ENCODE results near the gene SLC39A3.

The SLC39A3 gene

GRCh38 chr19:2775556-2776430 is 36.0 kb upstream of the SLC39A3 start:
- no peak for TF ChIP-seq CTCF (conservative IDR thresholded peaks at IDR 0.05; ENCODE audit: control insufficient read depth, insufficient read depth, low read depth, low read length)
- peak; percentile 86 for DNase-seq (ENCODE audit: low read depth)
- H3K4me3 ChIP-seq (ENCODE audit: control insufficient read depth, low read depth, low read length), result peak overlapping the region; percentile 3

GRCh38 chr19:2774953-2775555 is 35.2 kb upstream of the SLC39A3 start:
- TF ChIP-seq CTCF (conservative IDR thresholded peaks at IDR 0.05; ENCODE audit: control insufficient read depth, insufficient read depth, low read depth, low read length), result no peak
- no peak for DNase-seq (ENCODE audit: low read depth)
- H3K4me3 ChIP-seq (ENCODE audit: control insufficient read depth, low read depth, low read length), result no peak overlapping the region

GRCh38 chr19:2774083-2774679 is 34.4 kb upstream of the SLC39A3 start:
- H3K4me3 ChIP-seq (ENCODE audit: control insufficient read depth, low read depth, low read length), result no peak overlapping the region
- DNase-seq (ENCODE audit: low read depth), result no peak
- no peak for TF ChIP-seq CTCF (conservative IDR thresholded peaks at IDR 0.05; ENCODE audit: control insufficient read depth, insufficient read depth, low read depth, low read length)

- no peak overlapping the region for H3K4me3 ChIP-seq (ENCODE audit: control insufficient read depth, low read depth, low read length)
- no peak for TF ChIP-seq CTCF (conservative IDR thresholded peaks at IDR 0.05; ENCODE audit: control insufficient read depth, insufficient read depth, low read depth, low read length)
- DNase-seq (ENCODE audit: low read depth), result no peak
These were observed 32.2 kb upstream of the SLC39A3 start for GRCh38 chr19:2771786-2772674.

- H3K4me3 ChIP-seq (ENCODE audit: control insufficient read depth, low read depth, low read length), result no peak overlapping the region
- TF ChIP-seq CTCF (conservative IDR thresholded peaks at IDR 0.05; ENCODE audit: control insufficient read depth, insufficient read depth, low read depth, low read length), result no peak
- peak; percentile 62 for DNase-seq (ENCODE audit: low read depth)
These were observed 30.5 kb upstream of the SLC39A3 start for GRCh38 chr19:2770055-2771013.
